ENCODE data around the gene PIAS4. TPM values are rescaled to one million over a fixed set of nuclear protein-coding genes. Genes with fewer than 3 reads are reported as not detected.
"Not testable (repeated sequence)": the region's sequence is repeated elsewhere in the genome, so short reads cannot be mapped to it uniquely, and the experiment has no call there.

PIAS4 gene
- total and polyA plus RNA-seq, 9 of the 15 experiments (the other 6 are each of a cell fraction or from before 2014, with no cell fraction given) = 0.27 to 34.9 (median 14.4) TPM

DNA sequence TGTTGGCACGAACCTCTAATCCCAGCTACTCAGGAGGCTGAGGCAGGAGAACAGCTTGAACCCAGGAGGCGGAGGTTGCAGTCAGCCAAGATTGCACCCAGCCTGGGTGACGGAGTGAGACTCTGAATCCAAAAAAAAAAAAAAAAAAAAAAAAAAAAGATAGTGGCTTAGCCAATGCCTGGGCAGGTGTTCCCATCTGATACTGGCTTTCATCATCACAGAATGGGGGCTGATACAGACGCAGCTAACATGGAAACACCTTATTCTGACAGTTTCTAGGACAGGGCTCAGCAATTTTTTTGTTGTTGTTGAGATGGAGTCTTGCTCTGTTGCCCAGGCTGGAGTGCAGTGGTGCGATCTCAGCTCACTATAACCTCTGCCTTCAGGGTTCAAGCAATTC lies 6.7 kb upstream of the PIAS4 start:
- CTCF ChIA-PET (ENCODE audit: low intra/inter-chr PET ratio); H3K27ac ChIP-seq (ENCODE audit: extremely low read depth, low read depth, low read length); FAIRE-seq; H3K4me3 ChIP-seq; H3K9ac ChIP-seq (ENCODE audit: insufficient read depth in 1 of 2, low read depth in 2 of 2, low read length in 2 of 2); H3K9me3 ChIP-seq (replicated peaks; ENCODE audit: control insufficient read depth, insufficient read depth, low read depth, low read length); DNase-seq (ENCODE audit: extremely low read depth in 1 of 4, low spot score in 3 of 4); H2AFZ ChIP-seq (ENCODE audit: low read depth, low read length); H3K9me1 ChIP-seq (ENCODE audit: control insufficient read depth, insufficient read depth, low read length); in situ Hi-C loops (cut with MboI); H3K27me3 ChIP-seq (ENCODE audit: control insufficient read depth in 2 of 2, insufficient read depth in 2 of 2, low read length in 2 of 2); BruUV-seq (replicated peaks); H3K36me3 ChIP-seq (ENCODE audit: control insufficient read depth, insufficient read depth, low read length); H3K4me2 ChIP-seq (ENCODE audit: insufficient read depth, low read length); H4K20me1 ChIP-seq (replicated peaks; ENCODE audit: control insufficient read depth, insufficient read depth, low read length); H3K79me2 ChIP-seq (ENCODE audit: control insufficient read depth, insufficient read depth, low read length); intact Hi-C loops (cut with micrococcal nuclease): not testable (repeated sequence)
- TF ChIP-seq, protein P1, sequence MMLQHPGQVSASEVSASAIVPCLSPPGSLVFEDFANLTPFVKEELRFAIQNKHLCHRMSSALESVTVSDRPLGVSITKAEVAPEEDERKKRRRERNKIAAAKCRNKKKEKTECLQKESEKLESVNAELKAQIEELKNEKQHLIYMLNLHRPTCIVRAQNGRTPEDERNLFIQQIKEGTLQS (IDR thresholded peaks at IDR 0.05) = 0 out of 2 replicates have a peak, but pooled peaks have one; percentile 24
- TF ChIP-seq, protein P1 (CRISPR knock-in tag; conservative IDR thresholded peaks at IDR 0.05) = not testable (repeated sequence)
- peak; percentile 40; the same call in 1 of the 2 replicates for TF ChIP-seq ZNF121 (CRISPR knock-in tag; conservative IDR thresholded peaks at IDR 0.05)
- peak; percentile 82 for TF ChIP-seq ZNF384 (IDR thresholded peaks at IDR 0.05; ENCODE audit: low read depth, low read length)
- ATAC-seq = peak; percentile 57
- POLR2A ChIA-PET = interaction anchor here (0.6 to 1.8 kb wide), 2 partner anchors 10 to 15 kb away, joined by 3 to 9 read pairs; partner anchors contain the start of gene EEF2
- H3K4me1 ChIP-seq (replicated peaks in 1 of 2; ENCODE audit: control insufficient read depth in 2 of 2, insufficient read depth in 2 of 2, low read length in 2 of 2) = peaks cover 6 to 21% of the 10 kb centered on the region in 2 experiments; a peak in 4 of 5 replicates
- 67% methylated on average over 4 of the region's 5 CpGs for WGBS (ENCODE audit: insufficient coverage, low coverage, missing lambda C conversion rate)

GRCh38 chr19:4005436-4005835 lies 2.1 kb upstream of the PIAS4 start:
- in situ Hi-C loops (cut with MboI); H3K9me1 ChIP-seq (ENCODE audit: control insufficient read depth, insufficient read depth, low read length); H3K36me3 ChIP-seq (ENCODE audit: control insufficient read depth, insufficient read depth, low read length); ATAC-seq; H3K27me3 ChIP-seq (ENCODE audit: control insufficient read depth in 2 of 2, insufficient read depth in 2 of 2, low read length in 2 of 2); H3K9me3 ChIP-seq (replicated peaks; ENCODE audit: control insufficient read depth, insufficient read depth, low read depth, low read length); CTCF ChIA-PET (ENCODE audit: low intra/inter-chr PET ratio); BruUV-seq (replicated peaks); H3K4me3 ChIP-seq: not testable (repeated sequence)
- DNase-seq (ENCODE audit: extremely low read depth in 1 of 4, low spot score in 3 of 4) (peak in 2 of 4 experiments; percentile 38 to 59), FAIRE-seq (peak; percentile 81)
- Histone ChIP-seq H2AFZ (ENCODE audit: low read depth, low read length) (peak overlapping the region; percentile 58), H3K4me2 (ENCODE audit: insufficient read depth, low read length) (peak overlapping the region; percentile 71), H4K20me1 (replicated peaks; ENCODE audit: control insufficient read depth, insufficient read depth, low read length) (peaks cover 14% of the 10 kb centered on the region), H3K9ac (ENCODE audit: insufficient read depth in 1 of 2, low read depth in 2 of 2, low read length in 2 of 2) (peak overlapping the region; percentile 64 to 84; a peak in 3 of 4 replicates), H3K27ac (ENCODE audit: extremely low read depth, low read depth, low read length) (peak overlapping the region; percentile 84), H3K79me2 (ENCODE audit: control insufficient read depth, insufficient read depth, low read length) (peaks cover 31% of the 10 kb centered on the region), H3K4me1 (replicated peaks in 1 of 2; ENCODE audit: control insufficient read depth in 2 of 2, insufficient read depth in 2 of 2, low read length in 2 of 2) (peaks cover 22 to 46% of the 10 kb centered on the region in 2 experiments; a peak in 4 of 5 replicates)
- 48% methylated on average over 7 of the region's 9 CpGs for WGBS (ENCODE audit: insufficient coverage, low coverage, missing lambda C conversion rate)
- intact Hi-C loops (cut with micrococcal nuclease) = loop anchor here (5.0 kb wide), 1 partner anchor 62 kb away; the partner anchor contains the start of gene ZBTB7A
- POLR2A ChIA-PET = interaction anchor here (0.5 to 2.7 kb wide), 7 partner anchors 9 to 1583 kb away, joined by 3 to 12 read pairs (median 4); partner anchors contain the start of gene EEF2
- peak; percentile 27; the same call in 1 of the 2 replicates for TF ChIP-seq FOSL1 (tag; conservative IDR thresholded peaks at IDR 0.05)
- 0 out of 2 replicates have a peak, but pooled peaks have one; percentile 6 for TF ChIP-seq NFIC (IDR thresholded peaks at IDR 0.05)
- TF ChIP-seq ZEB2 (IDR thresholded peaks at IDR 0.05) = peak; percentile 58; the same call in 1 of the 2 replicates
- 0 out of 2 replicates have a peak, but pooled peaks have one; percentile 4 for TF ChIP-seq NFE2L1 (tag; IDR thresholded peaks at IDR 0.05; ENCODE audit: borderline replicate concordance, low read depth)
- TF ChIP-seq MAFK (IDR thresholded peaks at IDR 0.05; ENCODE audit: low read length) = peak; percentile 62; the same call in 1 of the 2 replicates
- peak; percentile 65 to 76 for TF ChIP-seq TRIM24 (IDR thresholded peaks at IDR 0.05)
- TF ChIP-seq HDAC1 (IDR thresholded peaks at IDR 0.05) = 0 out of 4 replicates have a peak, but pooled peaks have one; percentile 51 to 58
- peak; percentile 34; the same call in 1 of the 2 replicates for TF ChIP-seq VEZF1 (CRISPR knock-in tag; IDR thresholded peaks at IDR 0.05)
- peak; percentile 59 for TF ChIP-seq TAF9B (IDR thresholded peaks at IDR 0.05; ENCODE audit: partially characterized antibody)
